Activated CD4-positive, alpha-beta T cell treated with anti-CD3 and anti-CD28 coated beads, Interleukin-2, amount 50 U/mL, for 4 hours (primary cell): ENCODE results near the gene COCH.
"Not testable (repeated sequence)": the region's sequence is repeated elsewhere in the genome, so short reads cannot be mapped to it uniquely, and the experiment has no call there.

ENCODE experiments used
- DNase-seq, 2 experiments: peaks; one replicate each; pipeline ENCODE4 v3.0.0-alpha.2; 2020

COCH gene

DNA sequence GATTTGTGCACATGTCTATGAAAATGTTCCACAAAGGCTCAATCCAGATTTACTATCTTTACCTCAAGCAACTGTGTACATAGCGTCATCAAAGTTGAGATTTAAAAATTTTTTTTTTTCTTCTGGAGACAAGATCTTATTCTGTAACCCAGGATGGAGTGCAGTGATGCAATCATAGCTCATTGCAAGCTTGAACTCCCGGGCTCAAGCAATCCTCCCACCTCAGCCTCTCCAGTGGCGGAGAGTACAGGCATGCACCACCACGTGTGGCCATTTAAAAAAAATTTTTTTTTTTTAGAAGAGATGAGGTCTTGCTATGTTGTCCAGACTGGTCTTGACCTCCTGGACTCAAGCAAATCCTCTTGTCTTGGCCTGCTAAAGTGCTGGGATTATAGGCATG, 2.3 kb downstream of the COCH start:
- DNase-seq = no peak

DNA sequence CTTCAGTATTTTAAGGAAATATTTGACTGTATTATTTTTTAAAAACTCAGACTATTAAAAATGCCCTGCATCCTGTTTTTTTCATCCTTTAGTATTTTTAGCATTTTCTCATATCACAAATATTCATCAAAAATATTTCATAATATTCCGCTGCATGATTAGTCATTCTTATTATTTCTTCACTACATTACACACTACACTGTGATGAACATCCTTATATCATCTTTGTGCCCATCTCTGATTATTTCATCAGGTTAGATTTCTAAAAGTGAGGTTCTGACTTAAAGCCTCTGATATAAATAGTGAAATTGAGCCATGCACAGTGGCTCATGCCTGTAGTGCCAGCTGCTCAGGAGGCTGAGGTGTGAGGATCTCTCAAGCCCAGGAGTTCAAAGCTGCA, 8.1 kb downstream of the COCH start:
- no peak for DNase-seq

DNA sequence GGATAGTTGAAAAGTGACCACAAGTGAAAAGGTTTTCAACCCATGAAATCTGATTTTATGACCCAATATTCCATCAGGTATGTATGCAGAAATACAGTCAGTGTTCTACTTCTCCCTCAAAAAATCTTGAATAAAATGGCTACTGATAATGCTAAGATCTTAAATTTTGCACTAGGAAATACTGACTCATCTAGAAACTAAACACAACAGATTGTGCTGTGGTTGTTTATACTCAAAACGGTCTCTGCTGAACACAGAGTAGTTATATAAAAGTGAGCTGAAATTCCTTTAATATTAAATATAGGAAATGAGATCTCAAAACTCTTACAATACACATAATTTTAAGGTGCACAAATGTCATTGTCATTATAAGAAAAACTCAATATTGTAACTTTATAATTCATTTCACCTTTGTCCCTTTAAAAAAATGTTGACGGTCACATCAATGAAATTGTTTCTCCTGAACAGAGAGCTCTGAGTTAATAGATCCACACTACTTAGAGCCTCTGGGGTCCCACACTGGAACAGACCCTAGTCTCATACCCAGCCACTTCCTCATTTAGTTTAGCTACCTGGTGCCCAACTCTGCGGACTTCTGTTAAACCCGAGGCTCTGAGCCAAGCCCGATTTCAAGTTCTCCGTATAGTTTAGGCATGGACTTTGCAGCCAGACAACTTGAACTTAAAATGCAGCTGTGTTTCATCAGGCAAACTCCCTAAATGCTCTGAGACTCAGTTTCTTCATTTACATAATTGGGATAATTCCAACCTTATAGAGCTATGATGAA, 9.3 kb downstream of the COCH start:
- DNase-seq = no peak

DNA sequence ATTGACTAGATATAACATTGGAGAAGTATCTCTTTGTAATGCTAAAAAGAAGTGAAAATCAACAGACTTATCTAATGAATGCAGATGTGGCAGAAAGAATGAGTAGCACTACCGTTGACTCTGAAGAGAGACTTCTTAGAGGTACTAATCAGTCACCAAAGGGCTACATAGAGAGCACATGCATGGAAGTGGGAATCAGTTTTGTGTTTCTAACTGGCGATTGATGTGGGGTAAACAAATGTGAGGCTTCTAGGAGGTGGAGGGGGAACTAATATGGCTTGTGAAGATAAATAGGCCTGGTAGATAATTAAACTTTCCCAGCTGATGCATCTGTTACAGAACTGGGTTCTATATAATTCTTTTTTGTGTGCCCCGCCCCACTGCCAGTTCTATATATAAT, 10.5 kb downstream of the COCH start:
- no peak for DNase-seq

DNA sequence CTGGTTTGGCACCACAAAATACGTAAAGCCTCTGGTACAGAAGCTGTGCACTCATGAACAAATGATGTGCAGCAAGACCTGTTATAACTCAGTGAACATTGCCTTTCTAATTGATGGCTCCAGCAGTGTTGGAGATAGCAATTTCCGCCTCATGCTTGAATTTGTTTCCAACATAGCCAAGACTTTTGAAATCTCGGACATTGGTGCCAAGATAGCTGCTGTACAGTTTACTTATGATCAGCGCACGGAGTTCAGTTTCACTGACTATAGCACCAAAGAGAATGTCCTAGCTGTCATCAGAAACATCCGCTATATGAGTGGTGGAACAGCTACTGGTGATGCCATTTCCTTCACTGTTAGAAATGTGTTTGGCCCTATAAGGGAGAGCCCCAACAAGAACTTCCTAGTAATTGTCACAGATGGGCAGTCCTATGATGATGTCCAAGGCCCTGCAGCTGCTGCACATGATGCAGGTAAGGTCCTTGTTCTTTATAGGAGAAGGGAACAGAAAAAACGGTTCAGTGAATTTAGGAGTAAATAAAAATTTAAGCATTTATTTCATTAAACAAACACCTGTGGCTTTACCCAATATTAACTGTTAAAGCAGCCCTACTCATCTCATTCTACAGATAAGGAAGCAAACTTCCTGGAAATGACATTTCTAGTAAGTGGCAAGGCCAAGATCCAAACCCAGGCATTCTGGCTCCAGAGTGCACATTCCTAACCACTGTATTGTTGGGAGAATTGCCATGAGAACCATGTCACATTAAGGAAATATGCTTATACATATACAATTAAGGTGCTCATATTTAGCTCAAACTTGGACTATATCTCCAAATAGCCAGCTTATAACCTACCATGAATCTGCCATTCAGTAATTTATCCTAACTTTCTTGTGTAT, 11.7 kb downstream of the COCH start:
- DNase-seq = no peak

DNA sequence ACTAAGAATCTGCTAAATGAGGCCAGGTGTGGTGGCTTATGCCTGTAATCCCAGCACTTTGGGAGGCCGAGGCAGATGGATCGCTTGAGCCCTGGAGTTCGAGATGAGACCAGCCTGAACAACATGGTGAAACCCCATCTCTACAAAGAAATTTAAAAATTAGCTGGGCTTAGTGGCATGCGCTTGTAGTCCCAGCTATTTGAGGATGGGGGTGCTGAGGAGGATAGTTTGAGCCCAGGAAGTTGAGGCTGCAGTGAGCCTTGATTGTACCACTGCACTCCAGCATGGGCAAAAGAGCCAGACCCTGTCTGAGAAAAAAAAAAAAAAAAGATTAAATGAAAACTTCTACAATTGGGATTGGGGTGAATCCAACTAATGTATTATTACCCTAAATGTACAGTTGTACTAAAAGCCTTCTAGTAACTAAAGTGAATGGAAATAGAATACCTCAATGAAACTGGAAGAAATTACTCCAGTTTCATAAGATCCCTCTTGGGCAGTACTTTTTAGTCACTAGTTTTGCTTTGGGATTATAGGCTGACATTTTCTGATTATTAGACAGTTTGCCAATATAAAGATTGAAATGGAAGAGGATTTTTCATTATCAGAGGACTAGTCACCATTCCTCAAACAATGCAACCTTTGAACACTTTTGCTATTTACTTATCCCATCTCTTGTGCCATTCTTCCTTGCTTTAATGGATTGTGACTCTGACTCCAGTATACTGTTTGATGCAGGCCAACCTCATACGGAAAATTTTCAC, 14.3 kb downstream of the COCH start:
- DNase-seq = no peak

DNA sequence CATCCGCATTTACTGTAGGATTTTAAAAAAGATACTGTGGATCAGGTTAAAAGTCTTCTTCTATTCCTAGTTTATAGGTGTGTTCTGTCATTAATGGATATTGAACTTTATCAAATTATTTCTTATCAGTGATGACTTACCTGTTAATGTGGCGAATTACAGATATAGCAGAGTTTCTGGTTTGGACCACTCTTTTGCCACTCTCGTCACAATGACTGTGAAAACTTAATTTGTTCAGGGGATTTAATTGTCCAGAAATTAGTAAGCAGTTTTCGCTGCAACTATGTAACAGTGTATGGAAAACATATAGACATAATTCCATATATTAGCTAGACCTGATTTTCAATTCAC, 14.9 kb downstream of the COCH start:
- no peak for DNase-seq

DNA sequence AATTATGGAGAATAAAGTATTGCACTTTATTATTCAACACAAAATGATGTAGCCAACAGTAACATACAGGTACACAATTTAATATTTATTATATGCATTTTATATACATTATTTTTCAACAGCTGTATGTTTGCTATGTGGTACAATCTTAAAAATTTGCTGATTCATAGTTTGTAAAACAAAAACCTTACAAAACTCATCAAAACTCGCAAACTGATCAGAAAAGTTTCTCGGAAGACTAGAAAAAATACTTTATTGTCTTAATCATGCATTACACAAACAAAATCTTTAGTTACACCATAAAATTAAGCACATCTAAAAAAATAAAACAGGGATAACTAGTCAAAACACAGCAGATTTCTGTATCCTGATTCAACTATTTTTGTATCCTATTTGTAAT, 19.5 kb downstream of the COCH start:
- DNase-seq = no peak

DNA sequence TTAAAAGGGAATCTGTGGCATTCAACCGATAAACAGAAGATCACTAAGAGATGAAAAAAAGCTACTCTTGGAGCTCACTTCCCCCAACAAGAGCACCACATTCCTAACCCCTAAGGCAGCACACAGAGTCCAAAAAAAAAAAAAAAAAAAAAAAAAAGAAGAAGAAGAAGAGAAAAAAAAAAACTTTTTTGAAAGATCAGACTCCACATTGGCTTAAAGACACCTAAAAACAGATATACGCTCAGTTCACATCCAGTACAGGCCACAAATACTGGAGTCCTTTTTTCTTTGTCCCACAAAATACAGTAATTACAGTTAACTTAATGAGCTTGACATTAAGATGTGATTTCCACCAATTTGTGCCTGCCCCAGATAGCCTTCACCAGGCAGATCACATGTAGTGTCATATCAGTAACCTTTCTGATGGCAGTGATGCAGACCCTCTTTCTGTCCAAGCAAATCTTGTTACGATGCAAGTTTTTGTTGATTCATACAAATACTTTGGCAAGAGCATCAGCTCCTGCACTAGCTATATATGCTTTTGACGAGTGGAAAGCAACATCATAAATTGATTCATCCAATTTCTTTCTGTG, 20.7 kb downstream of the COCH start:
- no peak for DNase-seq

DNA sequence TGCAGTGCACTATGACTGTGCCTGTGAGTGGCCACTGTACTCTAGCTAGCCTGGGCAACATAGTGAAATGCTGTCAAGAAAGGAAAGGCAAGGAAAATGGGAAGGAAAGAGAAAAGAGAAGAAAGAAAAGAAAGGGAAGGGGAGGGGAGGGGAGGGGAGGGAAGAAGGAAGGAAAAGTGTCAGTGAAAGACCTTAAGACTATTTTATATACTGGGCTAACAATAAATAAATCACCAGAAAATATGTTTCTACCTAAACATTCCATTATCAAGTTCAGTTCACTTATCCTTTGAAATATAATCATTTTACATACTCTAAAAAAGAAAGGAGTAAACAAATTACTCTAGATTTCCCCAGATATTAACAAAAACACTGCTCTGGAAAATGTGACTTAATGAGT, 22.1 kb downstream of the COCH start:
- no peak for DNase-seq

DNA sequence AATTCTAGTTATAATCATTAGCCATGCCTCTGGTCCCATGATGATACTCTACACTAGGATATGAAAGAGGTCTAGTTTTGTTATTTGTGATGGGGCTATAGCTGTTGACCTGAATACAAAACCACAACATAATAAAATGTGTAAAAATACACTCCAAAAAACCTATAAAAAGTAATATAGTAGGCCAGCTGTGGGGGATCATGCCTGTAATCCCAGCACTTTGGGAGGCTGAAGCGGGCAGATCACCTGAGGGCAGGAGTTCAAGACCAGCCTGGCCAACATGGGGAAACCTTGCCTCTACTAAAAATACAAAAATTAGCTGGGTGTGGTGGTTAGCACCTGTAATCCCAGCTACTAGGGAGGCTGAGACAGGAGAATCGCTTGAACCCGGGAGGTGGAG, 22.8 kb downstream of the COCH start:
- DNase-seq = not testable (repeated sequence)

DNA sequence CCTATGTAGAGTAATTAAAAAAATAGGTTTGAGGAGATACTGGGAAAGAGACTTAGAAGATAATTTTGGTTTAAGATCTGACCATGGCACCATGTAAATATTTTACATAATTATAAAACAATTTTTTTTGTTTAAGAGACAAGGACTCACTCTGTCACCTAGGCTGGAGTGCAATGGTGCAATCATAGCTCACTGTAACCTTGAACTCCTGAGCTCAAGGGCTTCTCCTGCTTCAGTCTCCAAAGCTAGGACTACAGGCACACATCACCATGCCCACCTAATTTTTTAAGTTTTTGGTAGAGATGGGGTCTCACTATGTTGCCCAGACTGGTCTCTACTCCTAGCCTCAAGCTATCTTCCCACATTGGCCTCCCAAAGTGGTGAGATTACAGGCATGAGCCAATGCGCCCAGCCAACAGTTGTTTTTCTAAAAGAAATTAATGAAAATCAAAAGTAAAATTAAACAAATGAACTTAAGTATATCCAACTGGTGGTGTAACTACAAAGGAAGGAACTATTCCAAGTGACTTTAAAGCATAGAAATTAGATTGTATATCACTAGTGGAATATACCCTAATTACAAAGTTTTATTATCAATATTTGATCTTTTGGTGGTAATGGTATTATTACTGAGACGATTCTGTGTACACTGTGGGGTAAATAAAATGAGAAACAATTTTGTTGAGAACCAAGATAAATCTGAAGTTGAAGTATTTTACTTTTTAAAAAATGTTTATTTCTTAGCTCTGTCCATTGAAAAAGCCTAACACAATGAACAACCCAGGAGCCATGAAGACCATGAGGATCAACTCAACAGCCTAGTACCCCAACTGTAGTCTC, 29.1 kb downstream of the COCH start:
- DNase-seq = no peak

DNA sequence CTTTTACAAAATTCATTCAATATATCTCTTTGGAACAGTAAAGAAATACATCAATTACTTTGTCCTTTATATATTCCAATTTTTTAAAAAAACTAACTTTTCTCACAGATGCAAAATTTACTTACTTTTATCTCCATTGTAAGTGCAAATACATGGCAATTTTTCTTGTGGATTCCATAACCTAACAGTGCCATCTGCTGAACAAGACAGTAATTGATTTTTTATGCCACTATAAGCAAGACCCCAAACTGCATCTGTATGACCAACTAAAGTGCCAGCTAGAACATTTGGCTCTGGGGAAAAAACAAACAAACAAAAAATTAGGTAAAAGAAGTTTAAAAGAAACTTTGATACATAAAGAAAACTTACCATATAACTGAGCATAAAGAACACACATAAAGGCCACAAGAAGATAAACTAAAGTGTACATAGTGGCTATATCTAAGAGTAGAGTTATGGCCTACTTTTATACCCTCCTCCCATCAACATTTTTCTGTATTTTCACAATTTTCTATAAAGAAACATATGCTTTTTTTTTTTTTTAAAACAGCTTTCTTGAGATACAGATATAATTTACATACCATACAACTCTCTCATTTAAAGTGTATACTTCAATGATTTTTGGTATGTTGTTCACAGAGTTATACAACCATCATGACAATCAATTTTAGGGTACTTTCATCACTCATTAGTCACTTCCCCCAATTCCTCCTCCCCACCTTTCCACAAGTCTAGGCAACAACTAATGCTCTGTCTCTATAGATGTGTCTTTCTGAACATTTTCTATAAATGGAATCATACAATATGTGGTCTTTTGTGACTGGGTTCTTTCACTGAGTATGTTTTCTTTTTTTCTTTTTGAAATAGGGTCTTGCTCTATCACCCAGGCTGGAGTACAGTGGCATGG, 32.6 kb downstream of the COCH start:
- no peak for DNase-seq

DNA sequence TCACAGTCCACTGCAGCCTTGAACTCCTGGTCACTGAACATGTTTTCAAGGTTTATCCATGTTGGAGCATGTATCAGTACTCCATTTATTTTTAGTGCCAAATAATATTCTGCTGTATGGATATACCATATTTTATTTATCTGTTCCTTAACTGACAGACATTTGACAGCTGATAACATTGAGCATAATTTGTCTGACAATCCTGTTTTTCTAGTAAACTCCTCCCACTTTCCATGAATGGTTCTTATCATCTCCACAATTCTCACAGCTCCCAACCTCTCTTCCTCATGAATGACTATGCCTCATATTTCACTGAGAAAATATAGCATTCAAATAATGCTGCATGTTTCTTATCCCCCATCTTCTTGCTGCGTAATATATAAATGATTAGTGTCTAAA, 33.3 kb downstream of the COCH start:
- DNase-seq = no peak

DNA sequence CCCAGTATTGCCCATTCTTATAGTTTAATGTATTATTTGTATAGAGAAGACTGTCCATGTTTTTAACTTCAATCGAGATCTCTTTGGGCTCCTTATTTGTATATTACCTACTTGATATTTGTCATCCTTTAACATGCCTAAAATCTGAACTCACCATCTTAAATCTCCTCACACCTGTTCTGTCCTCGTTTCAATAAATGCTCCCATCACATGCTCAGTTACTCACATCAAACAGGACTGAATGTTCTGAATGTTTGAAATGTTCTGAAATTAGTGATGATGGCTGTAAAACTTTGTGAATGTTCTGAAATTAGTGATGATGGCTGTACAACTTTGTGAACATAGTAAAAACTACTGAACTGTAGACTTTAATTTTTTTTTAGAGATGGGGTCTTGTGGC, 34.5 kb downstream of the COCH start:
- no peak for DNase-seq

DNA sequence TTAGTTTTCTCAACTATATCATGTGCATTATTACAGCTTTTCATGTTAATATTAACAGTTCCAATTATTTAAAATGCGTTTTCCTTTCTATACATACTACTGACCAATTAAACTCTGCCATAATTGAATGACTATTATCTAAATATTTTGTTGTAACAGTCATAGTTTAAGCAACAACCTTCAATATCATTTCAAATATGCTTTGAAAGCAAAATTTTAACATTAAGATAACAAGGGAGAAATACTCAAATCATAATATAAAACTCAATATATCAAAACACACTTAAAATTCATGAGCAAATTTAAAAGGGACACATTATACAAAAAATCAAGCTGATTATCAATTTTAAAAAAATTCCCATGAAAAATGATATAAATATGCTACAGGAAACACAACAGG, 40.5 kb downstream of the COCH start:
- no peak for DNase-seq

DNA sequence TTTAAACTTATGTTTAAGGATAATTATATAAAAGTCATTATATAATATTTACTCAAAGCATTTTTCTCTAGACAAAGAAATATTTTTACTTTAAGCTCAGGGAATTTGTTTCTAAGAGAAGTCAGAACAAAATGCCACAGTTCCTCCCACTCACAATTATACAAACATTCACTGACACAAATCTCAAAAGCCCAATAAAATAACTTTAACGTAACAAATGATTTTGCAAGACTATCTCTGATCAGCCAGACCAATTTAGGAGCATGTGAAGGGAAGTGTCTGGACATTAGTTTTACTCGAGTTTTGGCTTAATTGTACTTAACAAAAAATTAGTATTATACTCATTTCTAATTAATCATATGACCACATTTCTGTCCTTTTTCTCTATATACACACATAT, 41.2 kb downstream of the COCH start:
- no peak for DNase-seq

DNA sequence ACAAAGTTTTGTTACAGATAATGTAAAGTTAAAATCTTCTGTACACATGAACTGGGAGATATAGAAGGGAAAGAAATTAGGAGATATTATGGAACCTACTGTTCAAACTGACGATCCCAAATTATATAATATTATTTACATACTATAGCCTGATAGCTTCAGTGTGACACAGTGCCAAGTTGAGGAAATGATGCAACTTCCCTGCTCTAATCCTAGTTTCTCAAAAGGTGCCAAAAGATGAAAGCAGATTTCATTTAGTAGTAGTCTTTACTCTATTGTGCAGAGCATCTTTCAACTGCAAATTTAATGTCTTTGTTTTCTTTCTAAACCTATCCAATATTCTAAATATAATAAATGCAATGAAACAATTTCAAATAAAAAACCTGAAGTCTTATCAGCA, 46.9 kb downstream of the COCH start:
- no peak for DNase-seq

DNA sequence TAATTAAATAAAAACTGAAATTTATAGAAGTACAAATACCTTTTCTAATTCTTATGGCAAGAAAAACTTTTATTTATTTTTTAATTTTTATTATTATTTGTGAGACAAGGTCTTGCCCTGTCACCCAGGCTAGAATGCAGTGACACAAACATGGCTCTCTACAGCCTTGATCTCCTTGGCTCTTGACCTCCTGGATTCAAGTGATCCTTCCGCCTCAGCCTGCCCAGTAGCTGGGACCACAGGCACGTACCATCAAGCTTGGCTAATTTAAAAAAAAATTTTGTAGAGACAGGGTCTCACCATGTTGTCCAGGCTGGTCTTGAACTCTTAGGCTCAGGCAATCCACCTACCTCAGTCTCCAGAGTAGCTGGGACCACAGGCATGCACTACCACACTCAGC, 47.4 kb downstream of the COCH start:
- no peak for DNase-seq

DNA sequence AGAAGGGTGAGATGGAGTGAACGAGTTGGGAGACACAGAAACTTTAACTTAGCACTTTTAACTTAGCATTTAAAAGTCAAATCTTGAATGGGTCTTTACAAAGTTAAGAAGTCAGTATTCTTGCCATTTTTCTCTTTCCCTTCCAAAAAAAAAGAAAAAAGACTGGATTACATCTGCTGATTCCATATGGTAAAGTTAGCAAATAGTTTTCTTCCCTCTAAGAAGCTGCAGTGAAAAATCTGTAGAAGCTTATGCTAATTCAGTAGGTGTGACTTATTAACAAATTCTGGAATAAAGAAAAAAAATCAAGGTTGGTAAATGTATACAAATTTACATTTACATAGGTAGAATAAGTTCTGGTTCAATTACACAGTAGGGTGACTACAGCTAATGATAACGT, 50.9 kb downstream of the COCH start:
- DNase-seq = no peak

DNA sequence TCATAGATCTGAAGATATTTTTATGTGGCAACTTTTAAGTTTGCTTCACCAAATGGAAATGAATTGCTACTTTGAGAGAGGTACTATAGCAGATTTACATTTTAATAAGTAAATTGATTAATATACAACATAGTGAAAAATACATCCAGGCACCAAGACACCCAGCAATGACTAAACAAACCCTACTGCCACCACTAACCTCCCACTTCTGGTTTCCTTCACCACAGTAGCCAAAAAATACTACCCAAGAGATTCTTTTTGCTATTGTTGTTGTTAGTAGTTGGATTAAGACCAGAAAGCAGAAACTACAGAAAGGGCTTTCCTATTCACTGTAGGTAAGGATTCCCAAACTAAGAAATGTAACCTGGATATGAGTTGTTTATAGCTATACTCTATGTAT, 54.1 kb downstream of the COCH start:
- DNase-seq = no peak
